Stimulated activated naive CD8-positive, alpha-beta T cell treated with anti-CD3 and anti-CD28 coated beads, Interleukin-15, Interleukin-2, amounts not matched to agents 100 U/mL and 50 U/mL, for 24 hours (primary cell): ENCODE results near the gene SYCE1L.
"Not testable (repeated sequence)": the region's sequence is repeated elsewhere in the genome, so short reads cannot be mapped to it uniquely, and the experiment has no call there.

Experiments used
- ATAC-seq: fragments of 150-1000 bp; cut with Tn5 transposase; one replicate; pipeline ENCODE4 v1.10.0; 2021
- DNase-seq: peaks from one replicate; pipeline ENCODE4 v3.0.0; 2021

The SYCE1L gene

GRCh38 chr16:77199211-77199610 lies at the start of gene SYCE1L:
Gene SYCE1L (plus strand): TSS chr16:77199408. CDS start chr16:77199452, 44 bp downstream.
- DNase-seq (no peak), ATAC-seq (no peak)

GRCh38 chr16:77157346-77158058 lies 41.7 kb upstream of the SYCE1L start:
- no peak for DNase-seq
- ATAC-seq = no peak

- DNase-seq = no peak
- ATAC-seq = no peak
Observed at GRCh38 chr16:77158293-77158692, 40.9 kb upstream of the SYCE1L start.

GRCh38 chr16:77165006-77165405 lies 34.2 kb upstream of the SYCE1L start:
- ATAC-seq = no peak
- DNase-seq = no peak

- not testable (repeated sequence) for DNase-seq, ATAC-seq
Observed at GRCh38 chr16:77165536-77166236, 33.5 kb upstream of the SYCE1L start.

- no peak for DNase-seq
- ATAC-seq = no peak
Observed at GRCh38 chr16:77166726-77167125, 32.5 kb upstream of the SYCE1L start.

- ATAC-seq = no peak
- no peak for DNase-seq
Observed at GRCh38 chr16:77168901-77169300, 30.3 kb upstream of the SYCE1L start.

GRCh38 chr16:77169650-77170236 lies 29.5 kb upstream of the SYCE1L start:
- DNase-seq (peak; percentile 54), ATAC-seq (peak; percentile 49)

- DNase-seq = no peak
- no peak for ATAC-seq
Observed at GRCh38 chr16:77170805-77171204, 28.4 kb upstream of the SYCE1L start.

GRCh38 chr16:77171745-77172635 lies 27.2 kb upstream of the SYCE1L start:
- ATAC-seq (peak; percentile 40), DNase-seq (peak; percentile 14)

- no peak for ATAC-seq
- no peak for DNase-seq
Observed at GRCh38 chr16:77172951-77173350, 26.3 kb upstream of the SYCE1L start.

GRCh38 chr16:77183137-77183536 lies 16.1 kb upstream of the SYCE1L start:
- ATAC-seq = no peak

GRCh38 chr16:77186298-77186697 lies 12.9 kb upstream of the SYCE1L start:
- not testable (repeated sequence) for DNase-seq, ATAC-seq

More at GRCh38 chr16:77183137-77183536, 16.1 kb upstream of the SYCE1L start:
- DNase-seq = no peak

GRCh38 chr16:77190190-77190477 lies 9.1 kb upstream of the SYCE1L start:
- ATAC-seq = no peak
- no peak for DNase-seq

GRCh38 chr16:77190478-77191258 lies 8.5 kb upstream of the SYCE1L start, which contains the start of gene MON1B:
Gene MON1B (plus strand): TSS chr16:77191190. CDS start chr16:77191486, 296 bp downstream.
- DNase-seq (peak; percentile 89), ATAC-seq (peak; percentile 98)

GRCh38 chr16:77191259-77191969 lies 7.8 kb upstream of the SYCE1L start:
- ATAC-seq (no peak), DNase-seq (peak; percentile 34)

- no peak for DNase-seq
- no peak for ATAC-seq
Observed at GRCh38 chr16:77193377-77193776, 5.8 kb upstream of the SYCE1L start.

GRCh38 chr16:77194295-77195231 lies 4.6 kb upstream of the SYCE1L start:
- DNase-seq (no peak), ATAC-seq (no peak)

GRCh38 chr16:77195411-77195810 lies 3.8 kb upstream of the SYCE1L start:
- no peak for DNase-seq
- ATAC-seq = no peak

- ATAC-seq (no peak), DNase-seq (no peak)
Observed at GRCh38 chr16:77197747-77198146, 1.5 kb upstream of the SYCE1L start.
